ENCODE results near the gene MYRF.

MYRF gene

DNA sequence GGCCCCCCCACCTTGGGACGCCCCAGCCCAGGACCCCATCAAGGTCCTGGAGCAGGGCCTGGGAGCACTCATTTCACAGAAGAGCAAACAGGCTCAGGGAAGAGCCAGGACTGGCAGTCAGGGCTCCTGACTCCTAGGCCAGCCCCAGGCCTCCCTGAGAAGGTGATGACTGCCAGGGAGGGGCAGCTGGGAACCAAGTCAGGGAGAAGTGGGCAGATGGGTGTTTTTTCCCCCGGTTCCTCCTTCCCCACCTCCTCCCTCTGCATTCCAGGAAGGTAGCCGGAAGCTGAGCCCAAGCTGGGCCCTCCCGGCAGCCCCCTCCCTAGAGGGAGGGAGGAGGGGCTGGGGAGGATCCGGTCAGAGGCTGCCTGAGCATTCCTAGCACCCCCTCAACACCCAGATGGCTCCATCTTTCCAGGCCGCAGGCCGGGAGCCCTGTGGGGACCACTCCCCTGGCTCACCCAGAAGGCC lies 19.6 kb downstream of the MYRF start:
- TF ChIP-seq, protein P1, sequence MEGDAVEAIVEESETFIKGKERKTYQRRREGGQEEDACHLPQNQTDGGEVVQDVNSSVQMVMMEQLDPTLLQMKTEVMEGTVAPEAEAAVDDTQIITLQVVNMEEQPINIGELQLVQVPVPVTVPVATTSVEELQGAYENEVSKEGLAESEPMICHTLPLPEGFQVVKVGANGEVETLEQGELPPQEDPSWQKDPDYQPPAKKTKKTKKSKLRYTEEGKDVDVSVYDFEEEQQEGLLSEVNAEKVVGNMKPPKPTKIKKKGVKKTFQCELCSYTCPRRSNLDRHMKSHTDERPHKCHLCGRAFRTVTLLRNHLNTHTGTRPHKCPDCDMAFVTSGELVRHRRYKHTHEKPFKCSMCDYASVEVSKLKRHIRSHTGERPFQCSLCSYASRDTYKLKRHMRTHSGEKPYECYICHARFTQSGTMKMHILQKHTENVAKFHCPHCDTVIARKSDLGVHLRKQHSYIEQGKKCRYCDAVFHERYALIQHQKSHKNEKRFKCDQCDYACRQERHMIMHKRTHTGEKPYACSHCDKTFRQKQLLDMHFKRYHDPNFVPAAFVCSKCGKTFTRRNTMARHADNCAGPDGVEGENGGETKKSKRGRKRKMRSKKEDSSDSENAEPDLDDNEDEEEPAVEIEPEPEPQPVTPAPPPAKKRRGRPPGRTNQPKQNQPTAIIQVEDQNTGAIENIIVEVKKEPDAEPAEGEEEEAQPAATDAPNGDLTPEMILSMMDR (IDR thresholded peaks at IDR 0.05; ENCODE audit: low read depth, low read length), result no peak
- no peak for DNase-seq (ENCODE audit: extremely low read depth, low read depth)

DNA sequence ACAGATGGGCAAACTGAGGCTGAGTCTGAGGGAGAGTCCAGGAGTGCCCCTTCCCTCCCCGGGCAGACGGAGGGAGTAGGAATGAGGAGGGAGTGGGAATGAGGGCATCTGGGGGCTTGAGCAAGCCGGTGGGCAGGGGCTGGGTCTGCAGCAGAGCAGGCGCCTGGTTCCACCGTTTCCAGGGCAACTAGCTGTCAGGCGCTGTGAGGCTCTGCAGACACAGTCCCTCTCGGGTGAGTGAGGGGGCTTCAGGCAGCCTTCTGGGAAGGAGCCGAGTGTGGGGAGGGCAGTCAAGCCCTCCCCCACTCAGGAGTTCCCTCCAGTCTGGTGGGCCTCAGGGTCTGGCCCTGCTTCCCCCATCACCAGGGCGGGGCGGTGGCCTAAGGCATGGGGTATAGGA lies 20.9 kb downstream of the MYRF start:
- DNase-seq (ENCODE audit: extremely low read depth, low read depth), result no peak
- TF ChIP-seq, protein P1 (IDR thresholded peaks at IDR 0.05; ENCODE audit: low read depth, low read length), result no peak

DNA sequence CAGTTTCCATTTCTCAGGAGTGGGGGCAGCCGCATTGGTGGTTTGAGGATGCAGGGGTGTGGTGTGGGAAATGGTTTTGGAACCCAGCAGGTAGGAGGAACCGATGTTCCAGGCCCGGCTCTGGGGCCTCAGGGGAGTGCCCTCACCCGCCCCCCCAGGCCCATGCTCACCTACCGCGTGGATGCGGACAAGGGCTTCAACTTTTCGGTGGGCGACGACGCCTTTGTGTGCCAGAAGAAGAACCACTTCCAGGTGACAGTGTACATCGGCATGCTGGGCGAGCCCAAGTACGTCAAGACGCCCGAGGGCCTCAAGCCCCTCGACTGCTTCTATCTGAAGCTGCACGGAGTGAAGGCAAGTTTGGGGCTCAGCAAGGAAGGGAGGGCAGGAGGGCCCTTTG lies 21.4 kb downstream of the MYRF start:
- no peak for DNase-seq (ENCODE audit: extremely low read depth, low read depth)
- TF ChIP-seq, protein P1 (IDR thresholded peaks at IDR 0.05; ENCODE audit: low read depth, low read length), result no peak

DNA sequence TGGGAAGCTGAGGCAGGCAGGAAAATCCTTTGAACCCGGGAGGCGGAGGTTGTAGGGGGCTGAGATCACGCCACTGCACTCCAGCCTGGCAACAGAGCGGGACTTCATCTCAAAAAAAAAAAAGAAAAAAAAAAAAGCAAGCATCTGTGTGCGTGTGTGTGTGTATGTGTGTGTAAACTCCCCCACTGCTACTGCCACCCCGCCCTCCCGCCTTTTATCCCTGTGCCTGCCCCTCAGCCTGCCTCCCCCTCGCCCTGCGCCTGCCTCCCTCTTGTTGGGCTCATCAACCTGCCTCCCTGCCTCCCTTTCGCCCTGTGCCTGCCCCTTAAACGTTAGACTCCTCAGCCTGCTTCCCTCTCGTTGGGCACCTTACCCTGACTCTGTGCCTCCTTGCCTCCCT lies 22.0 kb downstream of the MYRF start:
- no peak for DNase-seq (ENCODE audit: extremely low read depth, low read depth)
- TF ChIP-seq, protein P1 (IDR thresholded peaks at IDR 0.05; ENCODE audit: low read depth, low read length), result no peak

DNA sequence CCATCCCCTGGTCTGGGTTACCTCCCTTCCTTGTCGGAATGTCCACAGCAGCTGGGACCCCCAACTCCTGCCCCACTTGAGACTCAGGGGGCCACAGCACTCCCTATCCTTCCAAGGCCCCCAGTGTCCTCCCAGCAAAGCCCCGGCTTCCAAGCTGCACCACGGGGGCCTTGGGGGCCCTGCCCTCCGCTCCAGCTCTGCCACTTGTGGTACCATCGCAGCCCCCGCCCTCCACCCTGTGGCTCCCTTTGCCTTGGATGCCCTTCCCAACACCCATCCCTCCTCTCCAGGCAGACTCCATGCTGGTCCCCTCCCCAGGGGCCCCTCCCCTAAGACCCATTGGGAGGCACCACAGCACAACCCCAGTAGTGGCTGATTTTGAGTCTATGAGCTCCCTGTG lies 22.7 kb downstream of the MYRF start:
- TF ChIP-seq, protein P1 (IDR thresholded peaks at IDR 0.05; ENCODE audit: low read depth, low read length), result no peak
- DNase-seq (ENCODE audit: extremely low read depth, low read depth), result no peak

DNA sequence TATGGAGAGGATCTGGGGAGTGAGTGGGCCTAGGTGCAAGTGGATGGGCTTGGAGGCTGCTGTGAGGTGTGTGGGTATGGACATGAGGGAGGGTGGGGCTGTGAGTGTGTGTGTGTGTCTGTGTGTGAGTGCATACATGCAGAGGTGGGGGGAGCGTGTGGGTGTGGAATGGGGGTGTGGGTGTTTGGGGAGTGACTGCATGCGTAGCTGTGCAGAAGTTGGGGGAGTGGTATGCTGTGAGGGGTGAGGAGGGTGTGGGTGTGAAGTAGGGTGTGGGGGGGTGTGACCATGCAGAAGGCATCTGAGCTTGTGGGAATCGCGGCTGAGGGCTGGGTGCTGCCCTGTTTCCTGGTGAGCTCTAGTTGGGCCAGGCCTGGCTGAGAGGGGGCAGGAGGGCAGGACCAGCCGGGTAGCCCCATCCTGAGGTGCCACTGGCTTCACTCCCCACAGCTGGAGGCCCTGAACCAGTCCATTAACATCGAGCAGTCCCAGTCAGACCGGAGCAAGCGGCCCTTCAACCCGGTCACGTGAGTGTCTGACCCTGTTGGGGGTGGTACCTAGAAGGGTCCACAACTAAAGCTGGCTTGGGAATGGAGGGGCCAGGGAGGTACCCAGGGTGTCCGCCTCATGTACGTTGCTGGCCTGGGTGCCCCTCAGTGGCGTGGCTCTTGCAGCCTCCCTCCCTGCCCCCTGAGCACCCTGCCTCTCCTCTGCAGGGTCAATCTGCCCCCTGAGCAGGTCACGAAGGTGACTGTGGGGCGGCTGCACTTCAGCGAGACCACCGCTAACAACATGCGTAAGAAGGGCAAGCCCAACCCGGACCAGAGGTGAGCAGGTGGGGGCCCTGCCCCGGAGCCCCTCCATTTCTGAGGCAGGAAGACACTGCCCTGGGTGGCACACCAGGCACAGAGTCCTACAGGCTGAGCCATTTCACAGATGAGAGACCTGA lies 23.4 kb downstream of the MYRF start:
- TF ChIP-seq, protein P1 (IDR thresholded peaks at IDR 0.05; ENCODE audit: low read depth, low read length), result no peak
- no peak for DNase-seq (ENCODE audit: extremely low read depth, low read depth)

DNA sequence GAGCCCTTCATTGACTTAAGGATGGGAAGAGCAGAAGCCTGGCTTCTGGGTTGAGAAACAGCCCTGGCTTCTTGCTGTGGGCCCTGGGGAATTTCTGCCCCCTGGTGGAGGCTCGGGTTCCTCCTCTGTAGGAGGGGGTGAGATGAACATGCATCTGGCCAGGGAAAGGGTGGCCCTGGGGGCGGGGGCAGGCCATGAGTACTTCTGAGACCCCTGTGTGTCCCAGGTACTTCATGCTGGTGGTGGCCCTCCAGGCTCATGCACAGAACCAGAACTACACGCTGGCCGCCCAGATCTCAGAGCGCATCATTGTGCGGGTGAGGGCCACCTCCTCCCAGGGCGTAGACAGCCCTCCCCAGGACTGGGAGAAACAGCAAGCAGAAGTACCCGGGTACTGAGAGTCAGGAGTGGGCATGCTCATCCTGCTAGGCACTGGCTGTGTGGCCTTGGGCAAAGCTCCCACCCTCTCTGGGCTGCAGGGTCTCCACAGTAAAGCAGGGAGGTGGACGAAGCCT lies 24.2 kb downstream of the MYRF start:
- DNase-seq (ENCODE audit: extremely low read depth, low read depth), result peak; percentile 8
- TF ChIP-seq, protein P1 (IDR thresholded peaks at IDR 0.05; ENCODE audit: low read depth, low read length), result peak; percentile 74

Measured in AG09319 (cell line).